Activated T-cell treated with anti-CD3 and anti-CD28 coated beads, Interleukin-2, amount 50 U/mL, for 24 hours (primary cell): Measurements from ENCODE around the gene ANKRD29.
A peak's percentile ranks its signal among the peaks of the same experiment; 100 is the strongest.

Experiments used
- DNase-seq: peaks from one replicate; pipeline ENCODE4 v3.0.0-alpha.2; 2020
- H3K27ac Mint-ChIP-seq: 2 replicates; pipeline ENCODE4 v1.8.0; 2020; ENCODE audit warnings: mild to moderate bottlenecking, mixed read lengths
- H3K27me3 Mint-ChIP-seq: 2 replicates; pipeline ENCODE4 v1.8.0; 2020; ENCODE audit warnings: mixed read lengths
- H3K36me3 Mint-ChIP-seq: 2 replicates; pipeline ENCODE4 v1.8.0; 2020; ENCODE audit warnings: low read depth, mixed read lengths
- H3K4me1 Mint-ChIP-seq: 2 replicates; pipeline ENCODE4 v1.8.0; 2020; ENCODE audit warnings: low read depth, mixed read lengths
- H3K4me3 Mint-ChIP-seq: 2 replicates; pipeline ENCODE4 v1.8.0; 2020; ENCODE audit warnings: mild to moderate bottlenecking, moderate library complexity, mixed read lengths
- H3K9me3 Mint-ChIP-seq: 2 replicates; pipeline ENCODE4 v1.8.0; 2020; ENCODE audit warnings: mixed read lengths

The ANKRD29 gene

DNA sequence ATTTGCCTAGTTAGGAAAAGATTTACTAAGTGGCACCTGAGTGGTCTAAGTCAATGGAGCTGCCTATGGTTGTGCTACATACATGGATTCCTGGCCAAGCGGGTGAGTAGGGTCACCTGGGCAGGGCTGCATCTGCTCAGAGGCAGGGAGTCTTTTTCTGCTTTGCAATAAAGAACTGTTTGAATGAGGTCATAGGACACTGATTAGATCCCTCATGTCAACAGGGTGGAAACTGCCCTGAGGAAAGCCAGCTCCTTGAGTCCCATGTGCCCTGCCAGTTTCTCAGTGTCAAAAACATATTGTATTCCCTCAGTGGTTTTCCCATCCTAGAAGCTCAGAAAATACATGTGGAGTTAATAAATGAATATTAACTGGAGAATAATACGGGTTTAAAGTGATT, 31.1 kb upstream of the ANKRD29 start:
- H3K27me3 Mint-ChIP-seq, result peaks cover 15% of the 10 kb centered on the region
- H3K4me3 Mint-ChIP-seq, result no peak overlapping the region
- DNase-seq, result no peak
- no peaks in the 10 kb centered on the region for H3K9me3 Mint-ChIP-seq
- H3K27ac Mint-ChIP-seq, result no peak overlapping the region
- H3K4me1 Mint-ChIP-seq, result peaks cover 9% of the 10 kb centered on the region
- H3K36me3 Mint-ChIP-seq, result no peaks in the 10 kb centered on the region

- Mint-ChIP-seq H3K27me3 (peaks cover 44% of the 10 kb centered on the region), H3K27ac (no peak overlapping the region), H3K36me3 (no peaks in the 10 kb centered on the region)
These were observed 27.9 kb upstream of the ANKRD29 start for GRCh38 chr18:23690505-23691068.

DNA sequence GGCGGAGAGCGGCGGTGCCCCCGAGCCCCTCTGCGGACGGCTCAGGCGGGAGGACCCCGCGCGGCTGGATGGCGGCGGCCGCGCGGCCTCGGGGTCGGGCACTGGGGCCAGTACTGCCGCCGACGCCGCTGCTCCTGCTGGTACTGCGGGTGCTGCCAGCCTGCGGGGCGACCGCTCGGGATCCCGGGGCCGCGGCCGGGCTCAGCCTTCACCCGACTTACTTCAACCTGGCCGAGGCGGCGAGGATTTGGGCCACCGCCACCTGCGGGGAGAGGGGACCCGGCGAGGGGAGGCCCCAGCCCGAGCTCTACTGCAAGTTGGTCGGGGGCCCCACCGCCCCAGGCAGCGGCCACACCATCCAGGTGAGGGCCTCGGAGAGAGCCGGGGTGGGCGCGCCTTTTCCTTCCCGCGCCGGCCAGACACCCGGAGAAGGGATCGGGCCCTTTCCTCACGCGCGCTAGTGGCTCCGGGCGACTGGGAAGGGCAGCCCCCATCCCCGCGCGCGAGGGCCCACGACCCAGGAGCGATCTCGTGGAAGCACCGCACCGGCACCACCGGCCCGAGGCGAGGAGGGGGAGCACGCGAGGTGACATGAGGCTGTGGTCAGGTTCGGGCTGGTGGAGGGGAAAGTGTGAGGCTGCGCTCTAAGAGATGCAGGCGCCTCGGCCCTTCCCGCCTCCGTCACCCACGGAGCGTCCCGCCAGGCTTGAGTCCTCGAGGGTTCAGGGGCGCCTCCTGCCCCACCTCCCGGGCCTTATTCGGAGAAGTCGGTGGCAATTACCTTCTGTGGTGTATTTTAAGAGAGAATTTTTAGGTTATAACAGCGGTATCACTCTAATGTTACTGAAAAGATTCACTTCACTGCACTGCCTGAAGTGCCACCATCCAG, 27.1 kb upstream of the ANKRD29 start:
- peak; percentile 45 for DNase-seq
- H3K4me3 Mint-ChIP-seq, result peak overlapping the region; percentile 61
- H3K27me3 Mint-ChIP-seq, result peaks cover 51% of the 10 kb centered on the region
- no peaks in the 10 kb centered on the region for H3K9me3 Mint-ChIP-seq
- no peak overlapping the region for H3K27ac Mint-ChIP-seq
- H3K36me3 Mint-ChIP-seq, result no peaks in the 10 kb centered on the region
- peaks cover 11% of the 10 kb centered on the region for H3K4me1 Mint-ChIP-seq

More at GRCh38 chr18:23690505-23691068, 27.9 kb upstream of the ANKRD29 start:
- Mint-ChIP-seq H3K4me3 (peak overlapping the region; percentile 36), H3K4me1 (peaks cover 12% of the 10 kb centered on the region), H3K9me3 (no peaks in the 10 kb centered on the region)
- DNase-seq, result no peak

DNA sequence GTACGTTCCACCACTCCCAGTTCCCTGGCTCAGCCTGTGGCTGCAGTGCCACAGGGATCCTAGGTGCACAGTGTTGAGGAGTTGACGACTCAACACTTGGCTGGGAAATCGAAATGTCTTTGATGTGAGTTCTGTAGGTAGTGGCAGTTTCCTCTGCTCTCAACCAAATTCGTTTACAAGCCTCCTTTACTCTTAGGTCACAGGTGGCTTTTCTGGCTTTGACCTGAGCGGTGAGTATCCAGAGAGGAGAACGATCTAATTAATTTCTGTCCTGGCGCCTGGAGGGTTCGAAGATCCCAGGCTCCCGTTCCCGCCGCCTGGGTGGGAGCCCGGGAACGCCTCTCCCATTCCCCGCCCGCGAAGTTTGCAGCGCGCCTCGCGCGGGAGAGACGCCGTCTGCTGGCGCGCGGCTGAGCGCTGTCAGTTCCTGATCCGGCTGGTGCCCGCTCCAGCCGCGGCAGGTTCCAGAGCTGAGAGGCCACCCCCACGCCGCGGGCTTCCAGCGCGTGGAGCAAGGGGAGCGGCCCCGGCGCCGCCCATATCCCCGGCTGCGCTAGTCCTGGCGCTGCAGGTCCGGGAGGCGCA, 26.4 kb upstream of the ANKRD29 start, which contains the start of gene LAMA3:
Gene LAMA3, plus strand, starts transcription at position 423 of the 585 bp plus-strand sequence. CDS start 231 bp downstream, outside the sequence.
- peak within 1 kb of the TSS; percentile 61 for H3K4me3 Mint-ChIP-seq
- H3K36me3 Mint-ChIP-seq, result no peaks in the 10 kb centered on the region
- H3K9me3 Mint-ChIP-seq, result no peaks in the 10 kb centered on the region
- H3K27ac Mint-ChIP-seq, result no peak within 1 kb of the TSS
- DNase-seq, result peak; percentile 67
- H3K4me1 Mint-ChIP-seq, result peaks cover 11% of the 10 kb centered on the region
- H3K27me3 Mint-ChIP-seq, result peaks cover 58% of the 10 kb centered on the region

GRCh38 chr18:23688528-23688927, 25.8 kb upstream of the ANKRD29 start:
- H3K9me3 Mint-ChIP-seq, result no peaks in the 10 kb centered on the region
- no peak for DNase-seq
- H3K4me1 Mint-ChIP-seq, result peaks cover 11% of the 10 kb centered on the region
- H3K27me3 Mint-ChIP-seq, result peaks cover 64% of the 10 kb centered on the region
- H3K27ac Mint-ChIP-seq, result no peak overlapping the region
- no peaks in the 10 kb centered on the region for H3K36me3 Mint-ChIP-seq
- H3K4me3 Mint-ChIP-seq, result no peak overlapping the region

GRCh38 chr18:23684515-23685197, 21.9 kb upstream of the ANKRD29 start:
- H3K27ac Mint-ChIP-seq, result no peak overlapping the region
- H3K9me3 Mint-ChIP-seq, result no peaks in the 10 kb centered on the region
- peaks cover 71% of the 10 kb centered on the region for H3K27me3 Mint-ChIP-seq
- no peaks in the 10 kb centered on the region for H3K36me3 Mint-ChIP-seq
- no peak overlapping the region for H3K4me3 Mint-ChIP-seq
- no peak for DNase-seq
- peaks cover 8% of the 10 kb centered on the region for H3K4me1 Mint-ChIP-seq

DNA sequence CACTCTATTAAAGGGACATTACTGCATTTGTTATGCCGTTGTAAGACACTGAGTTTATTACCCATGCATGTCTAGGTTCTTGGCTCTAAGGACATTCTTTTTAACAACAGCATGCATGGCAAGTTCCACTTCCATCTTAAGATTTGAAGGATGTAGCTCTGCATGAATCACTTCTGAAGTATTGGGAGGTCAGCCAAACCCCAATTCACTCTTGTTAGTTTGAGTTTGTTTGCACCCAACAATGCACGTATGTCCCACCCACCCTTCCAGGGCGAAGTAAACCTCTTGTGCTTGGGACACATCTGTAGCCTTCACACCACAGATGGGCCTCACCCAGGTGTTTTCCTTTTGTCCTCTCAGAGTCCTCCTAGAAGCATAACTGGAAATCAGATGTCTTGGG, 21.0 kb upstream of the ANKRD29 start:
- Mint-ChIP-seq H3K9me3 (no peaks in the 10 kb centered on the region), H3K27ac (no peak overlapping the region), H3K27me3 (peaks cover 71% of the 10 kb centered on the region), H3K4me1 (peaks cover 4% of the 10 kb centered on the region), H3K36me3 (no peaks in the 10 kb centered on the region), H3K4me3 (no peak overlapping the region)
- DNase-seq, result no peak

- H3K36me3 Mint-ChIP-seq, result no peaks in the 10 kb centered on the region
- no peaks in the 10 kb centered on the region for H3K9me3 Mint-ChIP-seq
- H3K27ac Mint-ChIP-seq, result no peak overlapping the region
- H3K27me3 Mint-ChIP-seq, result peaks cover 69% of the 10 kb centered on the region
- no peak for DNase-seq
- no peak overlapping the region for H3K4me3 Mint-ChIP-seq
- H3K4me1 Mint-ChIP-seq, result peaks cover 3% of the 10 kb centered on the region
These were observed 20.4 kb upstream of the ANKRD29 start for GRCh38 chr18:23683155-23683554.

GRCh38 chr18:23682472-23682871, 19.8 kb upstream of the ANKRD29 start:
- H3K4me1 Mint-ChIP-seq, result peaks cover 3% of the 10 kb centered on the region
- peaks cover 63% of the 10 kb centered on the region for H3K27me3 Mint-ChIP-seq
- H3K36me3 Mint-ChIP-seq, result no peaks in the 10 kb centered on the region
- no peak overlapping the region for H3K4me3 Mint-ChIP-seq
- no peaks in the 10 kb centered on the region for H3K9me3 Mint-ChIP-seq
- H3K27ac Mint-ChIP-seq, result no peak overlapping the region
- DNase-seq, result no peak

- Mint-ChIP-seq H3K36me3 (no peaks in the 10 kb centered on the region), H3K9me3 (no peaks in the 10 kb centered on the region), H3K4me3 (no peak overlapping the region), H3K4me1 (peaks cover 3% of the 10 kb centered on the region), H3K27me3 (peaks cover 58% of the 10 kb centered on the region), H3K27ac (no peak overlapping the region)
- no peak for DNase-seq
These were observed 19.3 kb upstream of the ANKRD29 start for GRCh38 chr18:23682045-23682444.

GRCh38 chr18:23675896-23676295, 13.2 kb upstream of the ANKRD29 start:
- Mint-ChIP-seq H3K9me3 (no peaks in the 10 kb centered on the region), H3K4me1 (peaks cover 11% of the 10 kb centered on the region), H3K36me3 (no peaks in the 10 kb centered on the region), H3K27me3 (peaks cover 17% of the 10 kb centered on the region), H3K27ac (no peak overlapping the region), H3K4me3 (no peak overlapping the region)
- DNase-seq, result no peak

GRCh38 chr18:23675236-23675635, 12.5 kb upstream of the ANKRD29 start:
- no peak for DNase-seq
- Mint-ChIP-seq H3K4me3 (no peak overlapping the region), H3K27me3 (peaks cover 13% of the 10 kb centered on the region), H3K9me3 (no peaks in the 10 kb centered on the region), H3K36me3 (no peaks in the 10 kb centered on the region), H3K27ac (no peak overlapping the region), H3K4me1 (peaks cover 11% of the 10 kb centered on the region)

GRCh38 chr18:23673725-23674124, 11.0 kb upstream of the ANKRD29 start:
- H3K36me3 Mint-ChIP-seq, result no peaks in the 10 kb centered on the region
- H3K4me1 Mint-ChIP-seq, result peaks cover 11% of the 10 kb centered on the region
- H3K4me3 Mint-ChIP-seq, result no peak overlapping the region
- H3K9me3 Mint-ChIP-seq, result no peaks in the 10 kb centered on the region
- H3K27ac Mint-ChIP-seq, result no peak overlapping the region
- peaks cover 4% of the 10 kb centered on the region for H3K27me3 Mint-ChIP-seq
- no peak for DNase-seq

- Mint-ChIP-seq H3K36me3 (no peaks in the 10 kb centered on the region), H3K4me1 (peaks cover 11% of the 10 kb centered on the region), H3K27me3 (no peaks in the 10 kb centered on the region), H3K4me3 (no peak overlapping the region), H3K9me3 (no peaks in the 10 kb centered on the region), H3K27ac (no peak overlapping the region)
- DNase-seq, result no peak
These were observed 8.9 kb upstream of the ANKRD29 start for GRCh38 chr18:23671564-23671963.
